ENCODE measurements around the gene UBA52. TPM values are rescaled to one million over a fixed set of nuclear protein-coding genes. Genes with fewer than 3 reads are reported as not detected.
"Not testable (repeated sequence)": the region's sequence is repeated elsewhere in the genome, so short reads cannot be mapped to it uniquely, and the experiment has no call there.

Gene UBA52
- polyA plus RNA-seq, 1 donor: 1,296 TPM

DNA sequence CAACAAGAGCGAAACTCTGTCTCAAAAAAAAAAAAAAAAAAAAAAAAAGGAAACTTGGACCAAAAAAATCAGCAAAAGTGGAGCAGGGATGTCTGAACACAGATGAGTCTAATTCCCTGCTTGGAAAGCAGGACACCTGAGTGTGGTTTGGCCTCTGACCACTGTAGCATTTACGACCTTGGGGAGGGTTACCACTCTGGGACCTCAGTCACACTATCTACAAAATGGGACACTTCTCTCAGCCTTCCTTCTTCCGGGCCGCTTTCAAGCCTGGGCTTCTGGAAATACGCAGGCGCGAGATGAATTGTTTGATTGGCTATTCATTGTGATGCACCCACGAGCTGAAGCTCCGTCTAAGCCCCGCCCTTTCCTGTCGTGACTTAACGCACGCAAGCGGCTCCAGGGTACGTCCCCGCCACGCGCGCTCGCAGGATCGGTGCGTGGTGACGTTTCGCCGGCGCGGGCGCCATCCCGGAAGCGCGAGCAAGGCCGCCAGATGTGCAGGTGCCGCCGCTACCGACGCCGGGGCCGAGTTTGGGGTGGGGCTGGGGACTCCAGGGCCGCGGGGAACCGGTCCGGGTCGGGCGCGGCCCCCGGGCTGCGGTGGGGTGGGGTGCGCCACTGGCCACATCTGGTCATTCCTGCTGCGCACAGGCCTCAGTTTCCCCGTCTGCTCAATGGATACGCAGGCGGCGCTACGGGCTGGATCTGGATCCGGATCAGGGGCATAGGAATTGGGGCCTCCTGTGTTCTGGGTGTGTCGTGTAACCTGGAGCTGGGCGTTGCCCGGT, 14.1 kb upstream of the UBA52 start, which contains the start of gene KXD1:
Gene KXD1, plus strand, starts transcription at position 460 of the 791 bp plus-strand sequence. CDS start 4,187 bp downstream, outside the sequence.
- peak; percentile 97 for DNase-seq

DNA sequence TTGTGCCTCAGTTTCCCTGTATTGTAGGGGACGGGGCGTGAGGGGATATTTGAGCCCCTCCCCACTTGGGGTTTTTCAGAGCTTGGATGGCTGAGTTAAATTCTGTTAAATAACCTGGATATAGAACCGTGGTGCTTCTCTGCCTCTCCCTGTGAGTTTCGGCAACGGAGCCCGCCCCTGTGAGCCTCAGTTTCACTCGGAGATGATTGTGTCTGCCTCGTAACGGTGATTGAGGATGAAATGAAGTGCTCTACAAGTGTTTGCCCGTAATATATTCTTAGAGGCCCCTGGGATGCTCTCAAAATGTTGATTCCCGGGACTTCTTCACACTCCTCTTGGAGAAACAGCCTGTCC, 13.5 kb upstream of the UBA52 start:
- DNase-seq: no peak

DNA sequence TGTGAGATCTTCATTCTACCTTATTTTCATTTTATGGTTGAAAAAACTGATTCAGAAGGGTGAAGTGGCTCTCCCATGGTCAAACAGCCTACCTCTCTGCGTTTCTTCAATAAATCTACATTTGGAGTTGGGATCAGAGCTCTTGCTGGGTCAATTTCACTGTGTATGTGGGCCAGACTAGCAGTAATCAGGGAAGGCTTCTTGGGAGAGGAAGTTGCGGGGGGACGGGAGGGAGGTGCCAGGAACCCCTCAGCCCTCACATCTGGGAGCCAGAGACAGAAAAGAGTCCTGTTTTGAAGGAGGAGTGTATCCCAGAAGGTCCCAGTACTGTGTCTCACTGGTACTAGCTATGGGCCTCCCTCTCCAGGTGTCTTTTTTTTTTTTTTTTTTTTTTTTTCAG, 13.1 kb upstream of the UBA52 start:
- DNase-seq: no peak

DNA sequence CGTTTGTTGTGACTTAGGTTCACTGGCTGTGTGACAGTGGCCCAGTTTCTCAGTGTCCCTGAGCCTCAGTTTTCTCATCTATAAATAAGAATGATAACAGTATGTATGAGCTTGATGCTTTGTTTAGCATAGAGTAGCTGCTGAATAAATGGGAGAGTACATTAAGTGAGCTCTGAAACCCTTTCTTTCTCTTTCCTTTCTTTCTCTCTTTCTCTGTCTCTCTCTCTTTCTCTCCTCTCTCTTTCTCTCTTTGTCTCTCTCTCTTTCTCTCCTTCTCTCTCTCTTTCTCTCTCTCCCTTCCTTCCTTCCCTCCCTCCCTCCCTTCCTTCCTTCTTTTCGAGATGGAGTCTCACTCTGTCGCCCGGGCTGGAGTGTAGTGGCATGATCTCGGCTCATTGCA, 12.0 kb upstream of the UBA52 start:
- no peak for DNase-seq

DNA sequence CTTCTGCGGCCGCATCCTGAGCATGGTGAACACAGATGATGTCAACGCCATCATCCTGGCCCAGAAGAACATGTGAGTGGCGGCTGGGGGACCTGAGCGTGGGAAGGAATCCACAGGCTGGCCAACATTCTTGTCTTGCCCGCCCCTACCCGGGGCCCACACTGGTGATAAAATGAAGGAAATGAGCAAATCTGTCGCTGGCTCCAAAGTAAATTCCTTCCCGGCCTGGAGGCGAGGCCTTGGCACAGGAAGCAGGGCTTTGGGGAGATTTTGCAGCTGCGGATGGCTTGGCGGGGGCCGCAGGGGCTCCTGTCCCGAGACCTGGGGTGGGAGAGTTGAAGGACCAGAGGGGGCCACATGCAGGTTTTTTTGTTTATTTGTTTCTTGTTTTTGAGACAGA, 9.6 kb upstream of the UBA52 start:
- no peak for DNase-seq

DNA sequence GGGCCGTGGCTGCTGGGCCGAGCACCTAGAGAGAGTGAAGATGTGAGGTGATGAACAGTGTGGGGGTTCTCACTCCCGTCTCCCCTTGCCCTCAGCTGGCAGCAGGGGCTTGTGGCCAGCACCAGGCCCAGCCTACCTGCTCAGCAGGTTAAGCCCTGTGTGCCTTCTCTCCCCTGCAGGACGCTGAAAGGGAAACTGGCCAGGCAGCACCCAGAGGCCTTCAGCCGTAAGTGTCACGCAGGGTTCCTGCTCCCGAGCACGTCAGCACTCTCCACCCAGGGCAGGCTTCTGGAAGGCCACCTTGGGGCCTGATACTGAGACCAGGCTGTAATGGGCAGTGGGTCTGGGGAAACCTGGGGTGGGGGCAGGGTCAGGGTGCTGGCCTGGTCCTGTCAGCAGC, 4.7 kb upstream of the UBA52 start:
- no peak for DNase-seq

DNA sequence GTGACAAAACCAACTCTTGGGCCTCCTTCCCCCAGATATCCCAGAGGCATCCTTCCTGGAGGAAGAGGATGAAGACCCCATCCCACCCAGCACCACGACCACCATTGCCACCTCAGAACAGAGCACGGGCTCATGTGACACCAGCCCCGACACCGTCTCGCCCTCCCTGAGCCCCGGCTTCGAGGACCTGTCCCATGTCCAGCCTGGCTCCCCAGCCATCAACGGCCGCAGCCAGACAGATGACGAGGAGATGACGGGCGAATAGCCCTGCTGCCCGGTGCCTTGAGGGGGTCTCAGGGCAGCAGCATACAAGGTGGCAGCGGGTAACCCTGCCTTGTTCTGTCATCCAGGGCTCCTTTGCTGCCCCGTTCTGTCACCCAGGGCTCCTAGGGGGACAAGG, 3.3 kb upstream of the UBA52 start:
- DNase-seq: no peak

DNA sequence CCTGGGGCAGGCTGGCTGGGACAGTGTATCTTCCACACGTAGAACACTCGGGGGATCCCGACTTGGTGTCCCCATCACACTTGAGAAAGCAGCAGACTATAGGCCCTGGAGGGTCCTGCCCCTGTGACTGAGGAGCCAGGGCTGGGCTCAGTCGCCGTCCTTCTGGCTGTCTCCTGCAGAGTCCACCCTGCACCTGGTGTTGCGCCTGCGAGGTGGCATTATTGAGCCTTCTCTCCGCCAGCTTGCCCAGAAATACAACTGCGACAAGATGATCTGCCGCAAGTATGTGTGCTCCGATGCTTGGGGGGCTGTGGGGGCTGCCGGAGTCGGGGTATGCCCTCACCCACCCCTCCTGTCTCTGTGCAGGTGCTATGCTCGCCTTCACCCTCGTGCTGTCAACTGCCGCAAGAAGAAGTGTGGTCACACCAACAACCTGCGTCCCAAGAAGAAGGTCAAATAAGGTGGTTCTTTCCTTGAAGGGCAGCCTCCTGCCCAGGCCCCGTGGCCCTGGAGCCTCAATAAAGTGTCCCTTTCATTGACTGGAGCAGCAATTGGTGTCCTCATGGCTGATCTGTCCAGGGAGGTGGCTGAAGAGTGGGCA, 3.1 kb downstream of the UBA52 start:
- no peak for DNase-seq

DNA sequence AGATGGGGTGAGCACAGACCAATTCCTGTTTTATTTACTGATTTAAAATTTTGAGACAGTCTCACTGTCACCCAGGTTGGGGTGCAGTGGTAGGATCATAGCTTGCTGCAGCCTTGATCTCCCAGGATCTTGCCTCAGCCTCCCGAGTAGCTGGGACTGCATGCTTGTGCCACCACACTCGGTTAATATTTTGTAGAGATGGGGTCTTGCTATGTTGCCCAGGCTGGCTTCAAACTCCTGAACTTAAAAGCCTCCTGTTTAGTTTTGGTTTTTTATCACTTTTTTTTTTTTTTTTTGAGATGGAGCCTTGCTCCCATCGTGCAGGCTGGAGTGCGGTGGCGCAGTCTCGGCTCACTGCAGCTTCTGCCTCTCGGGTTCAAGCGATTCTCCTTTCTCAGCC, 4.7 kb downstream of the UBA52 start:
- DNase-seq: no peak

DNA sequence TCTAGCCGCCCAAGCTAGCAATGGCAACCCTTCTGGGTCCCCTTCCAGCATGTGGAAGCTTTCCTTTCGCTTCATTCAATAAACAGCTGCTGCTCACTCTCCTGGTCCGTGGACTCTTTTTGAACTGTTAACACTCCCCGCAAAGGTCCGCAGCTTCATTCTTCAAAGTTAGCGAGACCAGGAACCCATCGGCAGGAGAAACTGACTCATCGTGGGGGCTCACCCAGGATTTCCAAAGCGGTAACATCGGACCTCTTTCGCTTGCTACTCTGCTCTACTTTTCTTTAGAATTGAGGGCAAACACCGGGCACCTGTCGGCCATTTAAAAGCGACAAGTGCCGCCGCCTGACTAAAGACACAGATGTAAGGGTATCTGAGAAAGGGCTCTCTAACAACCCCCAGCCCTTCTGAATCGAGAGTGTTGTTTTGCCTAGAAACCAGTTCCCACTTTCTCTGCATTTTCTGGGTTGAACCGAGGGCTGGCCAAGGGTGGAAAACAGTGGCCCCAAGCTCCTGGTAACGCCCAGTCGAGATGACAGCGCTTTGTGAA, 5.8 kb downstream of the UBA52 start:
- no peak for DNase-seq

DNA sequence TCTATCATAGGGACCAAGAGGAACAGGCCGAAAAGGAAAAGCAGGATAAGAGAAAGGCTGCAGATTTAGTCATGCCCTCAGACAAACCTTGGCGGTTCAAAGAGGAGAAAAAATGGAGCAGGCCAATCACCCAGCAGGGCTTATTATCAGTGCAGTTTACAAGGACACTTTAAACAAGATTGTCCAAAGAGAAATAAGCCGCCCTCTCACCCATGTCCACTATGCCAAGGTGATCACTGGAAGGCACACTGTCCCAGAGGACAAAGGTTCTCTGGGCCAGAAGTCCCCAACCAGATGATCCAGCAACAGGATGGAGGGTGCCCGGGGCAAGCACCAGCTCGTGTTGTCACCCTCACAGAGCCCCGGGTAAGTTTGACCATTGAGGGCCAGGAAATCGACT, 8.7 kb downstream of the UBA52 start:
- DNase-seq: no peak

DNA sequence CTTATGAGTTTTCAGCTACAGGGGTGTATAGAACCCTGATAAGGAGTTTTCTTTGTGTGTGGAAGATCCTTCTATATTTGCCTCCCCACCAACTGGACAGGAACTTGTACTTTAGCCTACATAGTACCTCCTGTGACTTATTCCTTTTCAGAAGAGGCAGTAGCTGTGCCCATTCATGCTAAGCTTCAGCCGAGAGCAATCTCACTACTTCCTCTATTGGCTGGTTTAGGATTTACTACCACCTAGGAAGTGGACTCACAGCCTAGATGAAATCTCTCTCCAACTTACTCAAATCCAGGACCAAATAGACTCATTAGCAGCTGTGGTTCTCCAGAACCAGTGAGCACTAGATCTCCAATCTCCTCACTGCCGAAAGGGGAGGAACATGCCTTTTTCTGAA, 14.6 kb downstream of the UBA52 start:
- DNase-seq: no peak

DNA sequence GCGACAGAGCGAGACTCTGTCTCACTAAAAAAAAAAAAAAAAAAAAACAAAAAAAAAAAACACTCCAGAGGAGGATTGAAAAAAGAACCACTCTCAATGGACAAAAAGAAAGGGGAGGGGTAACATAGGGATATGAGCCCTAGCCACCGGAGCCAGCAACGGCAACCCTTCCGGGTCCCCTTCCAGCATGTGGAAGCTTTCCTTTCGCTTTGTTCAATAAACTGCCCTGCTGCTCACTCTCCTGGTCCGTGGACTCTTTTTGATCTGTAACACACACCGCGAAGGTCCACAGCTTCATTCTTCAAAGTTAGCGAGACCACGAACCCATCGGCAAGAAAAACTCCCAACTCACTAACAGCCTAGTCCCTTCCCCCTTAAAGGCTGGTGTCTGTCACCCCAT, 15.9 kb downstream of the UBA52 start:
- DNase-seq: no peak

DNA sequence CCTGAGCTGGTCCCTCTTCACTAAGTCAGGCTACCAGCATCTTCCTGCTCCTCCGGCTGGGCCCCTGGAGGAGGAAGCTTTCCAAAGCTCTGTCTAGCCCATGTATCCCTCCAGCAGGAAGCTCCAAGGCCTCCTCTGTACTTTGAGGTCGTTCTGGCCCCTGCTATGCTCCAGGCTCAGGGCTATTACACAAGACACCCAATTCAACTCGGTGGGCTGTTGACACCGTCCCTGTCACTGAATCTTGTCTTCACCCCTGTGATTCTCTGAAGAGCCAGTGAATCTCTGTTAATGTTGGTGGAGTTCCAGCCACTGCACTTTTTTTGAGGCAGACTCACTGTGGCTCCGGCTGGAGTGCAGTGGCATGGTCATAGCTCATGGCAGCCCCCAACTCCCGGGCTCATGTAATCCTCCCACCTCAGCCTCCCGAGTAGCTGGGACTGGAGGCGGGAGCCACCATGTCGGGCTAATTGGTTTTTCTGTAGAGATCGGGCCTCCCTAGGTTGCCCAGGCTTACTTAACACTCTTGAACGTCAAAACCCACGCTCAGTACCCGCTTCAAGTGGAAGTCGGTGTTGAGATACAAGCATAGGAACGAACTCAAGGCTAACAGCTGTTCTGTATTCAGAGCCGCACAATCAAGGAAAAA, 16.4 kb downstream of the UBA52 start:
- DNase-seq: no peak

DNA sequence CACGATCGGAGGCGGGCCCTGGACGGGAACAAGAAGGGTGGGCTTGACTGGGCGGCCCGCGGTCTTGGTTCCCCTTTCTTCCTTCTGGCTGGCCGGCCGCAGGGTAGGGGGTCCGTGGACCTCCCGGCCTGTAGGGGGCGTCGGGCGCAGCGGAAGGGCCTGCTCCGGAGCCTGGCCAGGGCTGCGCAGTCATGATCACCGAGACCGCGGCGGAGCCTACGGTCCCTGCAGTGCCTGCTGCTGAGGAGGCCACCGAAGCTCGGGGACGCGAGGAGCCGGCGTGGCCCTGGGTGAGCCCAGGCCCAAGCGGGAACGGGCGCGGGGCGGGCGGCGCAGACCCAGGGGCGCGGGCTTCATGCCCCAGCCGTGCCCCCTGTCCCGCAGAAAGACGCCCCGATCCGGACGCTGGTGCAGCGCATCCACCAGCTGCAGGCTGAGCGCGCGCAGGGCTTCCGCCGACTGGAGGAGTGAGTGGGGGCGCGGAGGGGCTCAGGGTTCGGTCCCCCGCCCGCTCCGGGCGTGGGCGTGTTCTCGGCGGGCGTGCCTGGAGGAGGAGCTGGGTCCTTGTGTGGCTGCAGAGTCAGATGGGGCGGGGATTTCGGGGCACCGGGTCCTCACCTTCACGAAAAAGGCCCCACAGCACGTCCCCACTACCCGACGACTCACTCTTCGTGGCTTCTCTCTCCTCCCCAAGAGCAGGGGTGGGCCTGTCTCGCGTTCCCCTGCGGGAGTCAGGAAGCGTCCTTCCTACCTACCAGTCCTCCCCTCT, 17.1 kb downstream of the UBA52 start, which contains the start of gene REX1BD:
Gene REX1BD, plus strand, starts transcription at position 188 of the 769 bp plus-strand sequence. Its CDS starts 4 bp downstream, at position 192.
- DNase-seq: peak; percentile 90

DNA sequence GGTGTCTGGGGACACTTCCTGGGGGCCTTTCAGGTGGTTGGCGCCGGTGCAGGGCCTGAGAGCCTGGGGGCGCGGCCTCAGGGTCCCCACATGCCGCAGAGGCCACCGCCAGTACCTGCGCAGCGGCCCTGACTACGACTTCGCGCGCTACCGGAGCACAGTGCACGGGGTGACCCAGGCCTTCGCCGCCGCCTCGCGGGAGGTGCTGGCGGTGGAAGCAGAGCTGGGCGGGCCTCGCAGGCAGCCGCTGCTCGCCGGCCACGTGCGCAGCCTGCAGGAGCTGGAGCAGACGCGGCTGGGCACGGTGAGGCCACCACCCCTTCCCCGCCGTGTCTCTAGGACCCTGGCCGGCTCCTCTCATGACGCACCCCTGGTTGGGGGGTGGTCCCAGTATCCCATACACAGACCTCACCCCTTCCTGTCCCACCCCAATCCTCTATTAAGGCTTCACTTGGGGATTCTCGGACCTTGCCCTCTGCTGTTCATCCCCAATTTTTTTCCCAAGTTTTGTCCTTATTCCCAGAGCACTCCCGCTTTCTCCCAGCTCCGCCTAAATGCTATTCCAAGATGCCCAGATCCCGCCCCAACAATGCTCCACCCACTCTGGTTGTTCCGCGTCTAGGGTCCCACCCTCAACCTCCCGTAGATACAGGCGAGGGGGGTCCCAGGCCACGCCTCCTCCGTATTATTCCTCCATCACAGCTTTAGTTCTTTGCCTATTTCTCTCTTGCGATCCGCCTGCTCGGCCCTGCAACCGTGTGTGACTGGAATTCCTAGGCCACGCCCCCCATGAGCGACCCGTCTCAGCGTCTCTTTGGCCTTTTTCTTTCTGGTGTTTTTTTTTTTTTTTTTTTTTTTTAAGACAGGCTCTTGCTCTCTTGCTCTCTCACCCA, 18.0 kb downstream of the UBA52 start:
- DNase-seq: peak; percentile 76

DNA sequence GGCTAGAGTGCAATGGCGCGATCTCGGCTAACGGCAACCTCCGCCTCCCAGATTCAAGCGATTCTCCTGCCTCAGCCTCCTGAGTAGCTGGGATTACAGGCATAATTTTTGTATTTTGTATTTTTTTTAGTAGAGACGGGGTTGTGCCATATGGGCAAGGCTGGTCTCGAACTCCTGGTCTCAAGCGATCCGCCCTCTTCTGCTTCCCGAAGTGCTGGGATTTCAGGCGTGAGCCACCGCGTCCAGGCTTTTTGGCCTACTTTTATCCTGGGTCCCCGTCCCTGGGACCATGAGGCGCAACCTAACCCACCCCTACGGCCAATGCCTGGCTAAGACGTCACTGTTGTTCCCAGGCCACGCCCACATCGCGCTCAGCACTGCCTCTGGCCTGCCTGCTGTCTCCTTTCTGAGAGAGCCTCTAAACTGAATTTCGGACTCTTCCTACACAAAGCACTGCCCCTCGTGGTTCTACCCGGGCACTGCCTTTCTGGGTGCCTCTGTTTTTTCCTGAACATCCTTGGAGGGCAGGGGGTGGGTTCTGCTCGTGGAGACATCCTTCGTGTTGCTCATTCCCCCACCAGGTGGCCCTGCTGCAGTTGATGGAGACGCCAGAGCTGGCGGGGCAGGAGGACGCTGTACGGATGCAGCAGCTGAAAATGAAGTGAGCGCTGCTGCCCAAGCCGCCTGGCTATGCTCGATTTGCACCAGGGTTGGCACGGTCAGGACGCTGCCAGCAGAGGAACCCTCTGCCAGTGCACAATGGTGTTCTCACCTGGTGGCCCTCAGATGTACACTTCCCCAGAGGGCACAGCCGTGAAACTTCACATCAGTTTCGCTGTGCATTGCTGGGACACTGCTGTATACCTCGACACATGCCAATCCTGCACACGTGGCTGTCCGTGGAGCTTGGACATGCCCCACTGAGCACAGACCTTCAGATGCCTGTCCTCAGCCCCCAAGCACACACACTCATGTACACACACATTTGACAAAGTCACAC, 18.9 kb downstream of the UBA52 start:
- DNase-seq: peak; percentile 87

DNA sequence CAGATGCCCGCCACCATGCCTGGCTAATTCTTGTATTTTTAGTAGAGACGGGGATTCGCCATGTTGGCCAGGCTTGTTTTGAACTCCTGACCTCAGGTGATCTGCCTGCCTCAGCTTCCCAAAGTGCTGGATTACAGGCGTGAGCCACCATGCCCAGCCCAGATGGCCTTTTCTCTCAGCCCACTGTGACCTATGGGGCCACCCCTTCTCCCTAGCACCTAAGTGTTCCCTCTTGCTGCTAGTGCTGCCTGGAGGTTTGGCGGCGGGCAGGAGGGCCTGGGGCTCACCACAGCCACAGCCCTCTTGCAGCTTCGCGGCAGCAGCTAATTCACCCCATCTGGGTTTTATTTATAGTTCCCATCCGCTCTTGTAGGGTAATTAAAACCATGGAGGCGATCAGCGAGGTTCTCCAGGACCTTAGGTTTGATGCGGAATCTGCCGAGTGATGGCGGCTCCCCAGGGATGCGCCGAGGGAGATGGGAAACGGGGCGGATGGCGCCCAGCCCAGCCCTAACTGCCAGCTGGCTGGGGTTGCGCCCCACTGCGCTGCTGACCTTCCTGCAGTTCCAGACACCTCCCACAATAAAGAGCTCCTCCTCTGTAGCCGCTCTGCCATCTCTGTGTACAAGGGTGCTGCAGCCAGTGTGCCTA, 20.2 kb downstream of the UBA52 start:
- no peak for DNase-seq

DNA sequence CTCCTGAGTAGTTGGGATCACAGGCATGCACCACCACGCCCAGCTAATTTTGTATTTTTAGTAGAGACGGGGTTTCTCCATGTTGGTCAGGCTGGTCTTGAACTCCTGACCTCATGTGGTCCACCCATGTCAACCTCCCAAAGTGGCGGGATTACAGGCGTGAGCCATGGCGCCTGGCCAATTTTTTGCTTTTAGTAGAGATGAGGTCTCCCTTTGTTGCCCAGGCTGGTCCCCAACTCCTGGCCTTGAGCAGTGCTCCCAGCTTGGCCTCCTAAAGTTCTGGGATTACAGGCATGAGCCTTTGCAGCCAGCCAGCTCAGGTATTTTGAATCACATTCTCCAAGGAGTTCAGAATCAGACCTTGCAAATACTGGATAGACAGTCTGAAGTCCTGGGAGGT, 21.1 kb downstream of the UBA52 start:
- DNase-seq: not testable (repeated sequence)

Data from hindlimb muscle (tissue), 1 donor.